Activated CD8-positive, alpha-beta memory T cell treated with anti-CD3 and anti-CD28 coated beads, Interleukin-2, amount 50 U/mL, for 4 hours (primary cell): ENCODE data around the gene PPP2R2B.
"Not testable (repeated sequence)": the region's sequence is repeated elsewhere in the genome, so short reads cannot be mapped to it uniquely, and the experiment has no call there.

Experiments used
- DNase-seq: peaks from one replicate; pipeline ENCODE4 v3.0.0-alpha.2; 2020

The PPP2R2B gene

GRCh38 chr5:146643776-146644175 is 234.8 kb downstream of the PPP2R2B start:
- DNase-seq: no peak

DNA sequence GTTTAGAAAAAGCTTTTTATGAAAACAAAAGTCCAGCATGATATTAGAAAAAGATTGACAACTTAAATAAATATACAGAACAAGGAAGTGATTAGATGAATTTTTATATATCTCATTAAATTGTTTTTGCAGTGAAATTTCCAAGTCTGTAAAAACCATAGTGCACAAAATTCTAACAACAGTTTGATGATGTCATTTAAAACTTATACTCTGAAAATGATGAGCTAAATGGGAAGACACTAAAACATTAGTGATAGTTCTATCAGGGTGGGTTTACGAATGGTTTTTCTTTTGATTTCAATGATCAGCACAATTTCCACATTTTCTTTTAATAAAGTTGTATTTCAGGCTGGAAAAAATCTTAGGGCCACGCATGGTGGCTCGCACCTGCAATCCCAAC is 236.1 kb downstream of the PPP2R2B start:
- DNase-seq: no peak

- DNase-seq: no peak
Observed at GRCh38 chr5:146641941-146642340, 236.6 kb downstream of the PPP2R2B start.

DNA sequence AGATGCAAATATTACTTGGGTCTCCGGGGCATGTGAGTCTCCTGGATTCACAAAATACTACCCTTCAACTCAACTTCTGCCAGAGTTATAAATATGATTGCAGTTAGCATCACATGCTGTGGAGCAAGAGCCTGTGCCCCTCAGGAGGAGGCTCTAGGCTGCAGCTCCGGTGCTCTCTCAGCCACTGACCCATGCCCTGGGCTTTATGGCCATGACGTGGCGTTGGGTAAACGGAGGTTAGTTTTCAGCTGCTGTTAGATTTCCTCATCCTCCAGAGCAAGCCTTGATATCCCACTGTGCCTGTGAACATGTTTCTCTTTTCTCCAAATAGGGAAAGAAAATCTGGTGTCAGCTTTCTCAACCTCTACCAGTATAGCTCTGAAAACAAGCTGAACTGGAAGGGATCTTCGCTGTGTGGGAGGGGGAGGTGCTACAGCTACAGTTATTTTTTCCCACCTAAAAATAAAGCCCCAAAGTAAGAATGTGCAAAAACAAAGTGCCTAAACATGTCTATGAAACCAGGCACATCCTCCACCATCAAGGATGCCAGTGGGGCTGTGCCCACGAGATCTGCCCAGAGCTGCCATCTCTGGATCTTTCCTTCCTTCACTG is 238.2 kb downstream of the PPP2R2B start:
- DNase-seq: no peak

DNA sequence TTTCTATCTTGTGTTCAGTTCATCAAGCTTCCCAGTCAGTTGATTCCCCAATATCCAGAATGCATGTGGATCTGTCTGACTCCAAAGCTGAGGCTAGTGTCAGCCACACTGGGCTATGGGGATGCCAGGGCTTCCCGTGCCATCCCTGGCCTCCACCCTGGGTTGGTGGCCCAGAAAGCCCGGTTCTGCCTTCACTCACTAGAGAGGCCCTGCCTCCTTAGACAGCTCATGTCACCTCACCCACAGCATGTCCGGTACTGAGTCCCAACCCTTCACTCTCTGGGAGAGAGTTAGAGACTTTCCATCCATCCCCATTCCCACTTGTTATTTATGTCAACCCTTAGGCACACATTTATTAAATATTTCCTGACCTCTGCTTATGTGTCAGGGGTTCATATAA is 243.1 kb downstream of the PPP2R2B start:
- no peak for DNase-seq

DNA sequence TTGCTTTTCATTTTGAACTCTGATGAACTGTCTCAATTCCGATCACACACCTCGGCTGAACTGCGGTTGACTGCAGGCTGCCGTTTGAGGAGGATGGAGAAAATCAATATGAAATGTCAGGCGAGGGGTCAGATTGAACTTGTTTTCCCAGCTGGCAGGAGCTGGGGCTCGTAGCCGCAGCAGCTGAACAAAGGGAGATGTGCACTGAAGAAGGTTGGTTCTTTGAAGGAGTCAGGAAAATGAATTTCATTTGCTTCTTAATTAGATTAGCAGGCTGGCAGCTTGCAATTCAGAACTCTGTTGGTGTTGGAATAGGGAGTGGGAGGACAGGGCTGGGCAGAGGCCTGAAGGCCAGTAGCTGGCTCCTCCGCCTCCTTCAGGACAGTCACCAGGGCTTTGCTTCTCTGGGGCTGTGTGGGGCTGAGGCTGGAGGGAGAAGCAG is 245.2 kb downstream of the PPP2R2B start:
- DNase-seq: no peak

DNA sequence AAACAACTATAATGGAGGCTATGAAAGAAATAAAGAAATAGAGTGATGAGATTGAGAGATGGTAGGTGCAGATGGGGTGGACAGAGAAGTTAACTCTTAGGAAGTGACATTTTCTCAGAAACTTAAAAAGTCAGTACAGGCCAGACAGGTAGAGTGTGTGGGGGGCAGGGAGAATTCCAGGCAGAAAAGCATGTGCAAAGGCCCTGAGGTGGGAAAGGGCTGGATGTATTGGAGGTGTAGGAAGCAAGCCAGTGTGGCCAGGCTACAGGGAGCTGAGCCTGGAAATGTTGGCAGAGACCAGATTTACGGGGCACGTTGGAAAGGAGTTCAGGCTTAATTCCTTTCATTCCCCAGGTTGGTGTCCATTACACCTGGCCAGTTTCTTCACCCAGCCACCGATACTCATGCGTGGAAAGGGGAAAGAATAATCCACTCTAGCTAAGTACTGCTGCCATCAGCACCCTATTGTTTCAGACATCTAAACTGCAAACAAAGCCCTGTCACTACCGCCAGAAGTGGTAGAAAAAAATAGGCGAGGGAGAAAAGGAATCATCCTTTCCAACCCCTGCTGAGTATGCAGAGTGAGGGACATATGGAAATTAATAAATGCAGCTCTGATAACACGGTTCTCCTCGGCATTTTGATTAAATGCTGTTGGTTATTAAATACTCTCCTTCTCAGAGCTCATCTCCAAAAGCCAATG is 245.8 kb downstream of the PPP2R2B start:
- DNase-seq: no peak

- no peak for DNase-seq
Observed at GRCh38 chr5:146630472-146630871, 248.1 kb downstream of the PPP2R2B start.

DNA sequence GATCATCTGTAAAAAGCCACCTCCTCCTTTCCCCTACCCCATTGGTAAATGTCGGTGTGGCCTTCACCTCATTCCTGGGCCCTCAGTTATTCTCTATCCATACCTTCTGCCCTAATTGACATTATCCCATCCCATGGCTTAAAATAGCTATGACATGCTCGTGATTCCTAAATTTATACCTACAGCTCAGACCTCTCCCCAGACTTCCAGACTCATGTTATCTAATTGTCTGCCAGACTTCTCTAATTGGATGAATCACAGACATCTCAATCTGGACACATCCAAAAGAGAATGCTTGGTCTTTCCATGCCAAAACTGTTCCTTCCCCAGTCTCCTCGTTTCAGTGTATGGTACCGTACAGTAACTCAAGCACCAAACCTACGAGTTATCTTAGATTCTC is 249.6 kb downstream of the PPP2R2B start:
- DNase-seq: no peak

- no peak for DNase-seq
Observed at GRCh38 chr5:146626936-146627335, 251.6 kb downstream of the PPP2R2B start.

- no peak for DNase-seq
Observed at GRCh38 chr5:146624179-146624578, 254.4 kb downstream of the PPP2R2B start.

DNA sequence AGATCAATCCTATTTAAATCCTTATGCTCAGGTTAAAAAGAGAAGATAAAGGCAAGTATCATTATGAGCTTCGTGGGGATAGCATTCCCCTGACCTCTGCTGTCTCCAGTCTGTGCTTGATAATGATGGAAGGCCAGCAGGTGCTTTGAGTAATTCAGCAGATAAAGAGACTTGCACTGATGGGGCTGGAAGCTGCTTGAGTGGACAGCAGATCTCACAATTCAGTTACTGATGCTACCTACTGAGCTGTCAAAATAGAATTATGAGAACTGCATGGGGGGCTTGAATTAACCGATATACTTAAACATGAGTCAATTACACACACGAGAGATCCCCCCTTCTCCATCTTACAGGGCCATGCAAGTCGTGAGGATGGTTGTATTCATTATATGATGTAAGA is 254.9 kb downstream of the PPP2R2B start:
- no peak for DNase-seq

GRCh38 chr5:146623009-146623408 is 255.5 kb downstream of the PPP2R2B start:
- DNase-seq: no peak

DNA sequence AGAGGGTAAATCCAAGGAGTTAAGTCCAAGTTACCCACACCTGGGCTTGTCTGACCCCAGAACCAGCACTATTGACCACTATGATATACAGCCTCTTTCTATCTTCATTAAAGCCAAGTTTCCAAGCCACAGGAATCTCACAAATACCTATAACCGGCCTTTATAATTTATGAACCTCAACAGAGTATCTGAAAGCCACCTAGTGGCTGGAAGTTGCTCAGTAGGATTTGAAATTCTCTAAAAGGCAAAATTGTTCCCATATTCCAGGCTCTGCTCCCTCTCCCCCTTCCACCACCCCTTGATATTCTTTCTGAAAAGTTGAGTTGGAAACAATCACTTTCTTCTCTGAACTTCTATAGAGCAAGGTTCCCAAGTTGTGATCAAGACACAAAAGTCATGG is 256.2 kb downstream of the PPP2R2B start:
- DNase-seq: no peak

DNA sequence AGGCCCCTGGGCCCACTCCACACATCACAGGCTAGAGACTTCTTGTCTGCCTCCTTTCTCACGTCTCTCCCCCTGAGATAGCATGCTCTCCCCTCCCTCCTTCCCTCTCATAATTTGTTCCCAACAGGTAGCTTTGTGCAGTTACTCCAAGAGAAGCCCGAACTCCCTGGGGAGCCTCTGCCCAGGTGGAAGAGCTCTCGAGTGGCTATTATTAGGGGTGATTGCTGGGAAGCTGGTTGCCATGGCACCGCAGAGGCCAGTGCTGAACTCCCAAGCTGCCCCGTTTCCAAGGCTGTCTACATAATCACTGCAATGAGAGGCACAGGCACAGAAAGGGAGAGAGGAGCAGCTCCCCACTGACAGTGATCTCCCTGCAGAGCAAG is 257.9 kb downstream of the PPP2R2B start:
- DNase-seq: no peak

GRCh38 chr5:146620031-146620668 is 258.4 kb downstream of the PPP2R2B start:
- no peak for DNase-seq

DNA sequence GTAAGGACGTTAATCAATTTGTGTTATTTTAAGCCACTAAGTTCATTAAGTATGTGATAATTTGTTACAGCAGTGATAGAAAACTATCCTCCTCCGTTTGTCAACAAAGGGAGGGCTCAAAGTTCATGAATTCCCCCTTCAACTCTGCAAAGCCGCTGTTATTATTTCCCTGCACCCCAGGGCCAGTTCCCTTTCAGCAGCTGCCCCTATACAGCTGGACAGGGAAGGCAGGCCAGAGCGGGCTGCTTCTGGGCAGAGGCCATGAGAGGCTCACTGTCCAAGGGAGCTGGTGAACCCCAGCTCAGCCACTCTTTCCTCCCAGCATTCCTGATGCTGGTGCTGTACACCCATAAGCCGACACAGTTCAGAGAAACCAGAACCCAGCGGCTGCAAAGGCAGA is 260.1 kb downstream of the PPP2R2B start:
- DNase-seq: no peak

DNA sequence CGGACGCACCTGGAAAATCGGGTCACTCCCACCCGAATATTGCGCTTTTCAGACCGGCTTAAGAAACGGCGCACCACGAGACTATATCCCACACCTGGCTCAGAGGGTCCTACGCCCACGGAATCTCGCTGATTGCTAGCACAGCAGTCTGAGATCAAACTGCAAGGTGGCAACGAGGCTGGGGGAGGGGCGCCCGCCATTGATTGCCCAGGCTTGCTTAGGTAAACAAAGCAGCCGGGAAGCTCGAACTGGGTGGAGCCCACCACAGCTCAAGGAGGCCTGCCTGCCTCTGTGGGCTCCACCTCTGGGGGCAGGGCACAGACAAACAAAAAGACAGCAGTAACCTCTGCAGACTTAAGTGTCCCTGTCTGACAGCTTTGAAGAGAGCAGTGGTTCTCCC is 268.8 kb downstream of the PPP2R2B start:
- not testable (repeated sequence) for DNase-seq

GRCh38 chr5:146607659-146608332 is 270.8 kb downstream of the PPP2R2B start:
- DNase-seq: no peak

DNA sequence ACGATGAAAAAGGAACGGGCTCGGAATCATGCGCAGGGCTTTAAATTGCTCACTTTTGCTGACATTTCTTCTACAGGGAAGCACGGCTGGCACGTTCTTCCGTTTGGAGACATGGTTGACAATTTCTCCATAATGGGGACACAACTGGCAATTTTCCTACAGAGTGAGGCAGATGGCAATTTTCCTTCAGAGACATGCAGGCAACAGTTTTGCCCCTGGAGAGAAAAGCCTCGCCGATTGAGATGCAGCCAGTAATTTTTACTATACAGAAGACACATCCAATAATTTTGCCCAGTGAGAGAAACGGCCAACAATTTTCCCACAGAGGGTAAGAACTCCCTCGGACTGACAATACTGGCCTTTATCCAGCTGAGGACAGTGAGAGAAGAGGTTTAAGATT is 271.7 kb downstream of the PPP2R2B start:
- DNase-seq: no peak

GRCh38 chr5:146600376-146600775 is 278.2 kb downstream of the PPP2R2B start:
- no peak for DNase-seq

GRCh38 chr5:146599261-146599660 is 279.3 kb downstream of the PPP2R2B start:
- DNase-seq: no peak

DNA sequence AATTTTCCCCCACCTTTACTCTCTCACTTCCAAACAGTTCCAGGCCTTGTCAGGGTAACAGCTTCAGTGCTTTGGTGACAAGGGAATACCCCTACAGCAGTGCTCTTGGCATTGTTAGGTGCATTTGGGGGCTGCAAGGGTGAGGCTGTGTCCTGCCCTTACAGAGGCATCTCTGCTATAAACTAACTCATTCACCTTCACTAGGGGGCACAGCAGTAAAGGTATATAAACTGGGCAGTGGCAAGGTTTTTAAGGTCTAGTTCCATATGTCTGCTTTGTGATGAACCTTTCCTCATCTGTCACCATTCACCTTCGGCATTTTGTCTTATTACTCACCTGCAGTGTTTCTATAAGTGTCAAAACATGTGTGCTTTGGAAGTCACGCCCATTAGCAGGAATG is 283.5 kb downstream of the PPP2R2B start:
- no peak for DNase-seq

DNA sequence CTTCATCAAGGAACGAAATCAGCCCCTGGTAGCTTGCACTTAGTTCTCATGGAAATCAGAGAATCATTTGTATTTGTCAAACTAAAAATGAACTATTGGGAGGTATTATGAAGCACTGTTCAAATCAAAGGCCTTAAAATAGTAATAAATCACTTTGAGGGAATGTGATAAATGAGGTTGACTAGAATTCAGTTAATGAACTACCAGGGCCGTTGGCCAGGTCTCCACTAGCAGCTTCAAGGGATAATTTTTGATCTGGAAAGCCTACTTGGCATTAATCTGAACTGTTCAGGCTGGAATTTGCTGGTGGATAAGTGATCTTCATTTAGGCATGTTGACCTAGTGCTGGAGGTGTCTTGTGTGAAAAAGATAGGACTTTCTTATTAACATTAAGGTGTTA is 286.2 kb downstream of the PPP2R2B start:
- no peak for DNase-seq
